HG03095 (cell line): ENCODE measurements around the gene PHF21A.

Source experiments
- ATAC-seq: cut with Tn5 transposase; IDR thresholded peaks from one replicate; pipeline ENCODE4 v1.9.1; 2021; ENCODE audit warnings: moderate library complexity; ENCODE audit not compliant: unreplicated experiment

PHF21A gene

GRCh38 chr11:45889555-45889954, 231.7 kb downstream of the PHF21A start:
- ATAC-seq = no peak

DNA sequence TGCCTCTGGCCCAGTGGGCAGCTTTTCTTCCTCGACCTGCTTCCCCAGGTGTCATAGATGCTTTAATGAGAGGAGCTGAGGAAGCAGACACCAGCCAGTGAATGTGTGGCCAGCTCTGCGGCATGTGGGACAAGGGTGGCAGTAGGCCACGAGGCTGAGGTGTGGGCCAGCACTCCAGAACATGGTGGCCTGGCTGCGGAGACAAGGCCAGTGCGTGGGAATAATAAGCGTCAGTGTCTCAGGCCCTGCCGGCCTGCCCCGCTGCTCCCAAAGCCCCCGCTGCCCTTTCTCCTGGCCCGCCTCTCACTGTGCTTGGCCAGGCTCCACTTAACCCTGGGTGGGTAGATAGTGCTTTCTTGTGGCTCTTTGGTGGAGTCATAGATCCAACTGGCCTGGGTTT, 233.7 kb downstream of the PHF21A start:
- ATAC-seq = no peak

DNA sequence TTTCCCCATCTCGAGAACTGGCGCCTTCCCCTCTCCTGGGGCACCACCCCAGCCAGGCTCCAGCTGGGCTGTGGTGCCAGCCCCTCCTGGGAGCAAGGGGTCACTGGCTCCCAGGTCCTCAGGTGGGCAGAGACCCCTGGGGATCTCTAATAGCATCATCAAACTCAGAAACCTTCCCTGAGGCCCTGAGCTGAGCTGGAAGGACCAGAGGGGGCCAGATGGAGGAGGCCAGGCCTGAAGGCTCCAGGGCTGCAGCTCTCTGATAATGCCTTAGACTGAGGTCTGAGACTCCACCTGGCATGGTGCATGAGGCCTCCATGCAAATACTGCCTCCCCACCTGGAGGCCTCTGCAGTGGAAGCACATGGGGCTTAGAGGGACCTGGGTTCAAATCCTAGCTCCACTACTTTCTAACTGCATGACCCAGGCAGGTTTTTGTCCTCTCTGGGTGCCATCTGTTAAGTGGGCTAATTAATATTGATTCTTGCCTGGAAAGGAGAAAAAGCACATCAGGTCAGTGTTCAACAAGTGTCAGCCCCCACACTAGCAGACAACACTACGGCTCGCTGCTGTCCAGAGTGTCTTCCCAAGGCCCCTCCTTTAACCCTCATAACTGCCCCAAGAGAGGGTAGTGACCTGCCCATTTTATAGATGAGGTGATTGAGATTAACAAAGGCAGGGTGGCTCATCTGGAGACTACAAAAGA, 234.3 kb downstream of the PHF21A start:
- no peak for ATAC-seq

DNA sequence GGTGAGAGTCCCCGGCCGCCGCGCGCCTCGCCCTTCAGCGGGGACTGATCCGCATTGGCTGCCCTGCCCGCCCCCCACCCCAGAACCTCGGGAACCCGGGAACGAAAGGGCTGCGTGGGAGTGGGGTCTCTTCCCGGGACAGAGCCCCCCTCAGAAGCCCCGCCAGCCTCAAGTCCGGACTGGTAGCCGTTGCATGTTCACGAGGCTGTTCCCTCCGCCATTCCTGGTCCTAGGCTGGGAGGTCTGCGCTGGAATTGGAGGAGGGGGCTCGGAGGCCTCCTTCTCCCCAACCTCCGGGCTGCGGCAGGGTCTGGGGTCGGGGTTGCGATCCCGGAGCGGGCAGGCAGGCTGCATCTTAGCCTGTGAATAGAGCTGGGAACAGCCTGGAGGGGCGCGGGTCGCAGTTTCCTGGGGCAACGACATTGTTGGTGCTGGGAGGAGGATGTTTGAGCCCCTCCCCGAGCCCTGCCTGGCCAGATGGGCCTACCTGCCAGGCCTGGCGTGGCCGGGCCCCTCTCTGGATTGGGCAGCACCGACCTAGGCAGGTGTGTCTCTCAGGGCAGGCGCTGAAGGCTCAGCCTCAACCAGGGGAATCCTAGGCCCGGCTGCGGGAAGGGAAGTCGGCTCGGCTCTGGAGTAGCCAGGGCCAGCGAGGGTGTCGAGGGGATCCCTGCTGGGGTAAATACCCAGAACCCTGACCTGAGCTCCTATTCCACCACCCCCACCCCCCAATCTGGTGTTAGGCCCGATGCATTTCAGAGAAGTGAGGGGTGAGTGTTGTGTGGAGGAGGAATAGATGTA, 235.1 kb downstream of the PHF21A start:
- ATAC-seq = no peak

DNA sequence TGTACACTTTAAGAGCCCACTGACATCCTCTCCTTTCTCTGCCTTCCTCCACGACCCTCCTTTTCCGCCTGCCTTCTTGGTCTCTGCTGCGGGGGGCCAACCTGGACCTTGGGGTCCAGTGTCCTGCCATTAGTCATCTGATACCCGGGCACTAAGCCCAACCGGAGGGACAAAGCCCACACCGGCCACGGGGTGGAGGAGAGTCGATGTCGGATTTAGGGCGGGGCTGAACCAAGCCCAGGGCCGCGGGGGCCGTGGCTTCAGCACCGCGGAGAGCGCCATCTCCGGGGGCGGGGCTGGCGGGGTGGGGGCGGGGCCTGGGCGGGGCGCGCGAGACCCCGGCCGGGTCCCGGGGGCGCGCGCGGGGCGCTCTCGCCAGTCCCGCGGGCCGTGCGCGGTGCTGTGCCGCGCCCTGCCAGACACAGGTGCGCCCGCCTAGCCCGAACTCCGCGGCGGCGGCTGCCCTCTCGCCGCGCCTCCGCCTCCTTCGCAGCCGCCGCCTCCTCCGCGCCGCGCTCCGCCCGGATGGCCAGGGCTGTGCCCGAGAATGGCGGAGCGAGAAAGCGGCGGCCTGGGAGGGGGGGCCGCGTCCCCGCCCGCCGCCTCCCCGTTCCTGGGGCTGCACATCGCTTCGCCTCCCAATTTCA, 235.9 kb downstream of the PHF21A start, which contains the start of gene MAPK8IP1:
TSS of gene MAPK8IP1 (plus strand) at position 378 of the 647 bp plus-strand sequence. CDS start at position 548, 170 bp downstream.
- peak; percentile 67 for ATAC-seq

DNA sequence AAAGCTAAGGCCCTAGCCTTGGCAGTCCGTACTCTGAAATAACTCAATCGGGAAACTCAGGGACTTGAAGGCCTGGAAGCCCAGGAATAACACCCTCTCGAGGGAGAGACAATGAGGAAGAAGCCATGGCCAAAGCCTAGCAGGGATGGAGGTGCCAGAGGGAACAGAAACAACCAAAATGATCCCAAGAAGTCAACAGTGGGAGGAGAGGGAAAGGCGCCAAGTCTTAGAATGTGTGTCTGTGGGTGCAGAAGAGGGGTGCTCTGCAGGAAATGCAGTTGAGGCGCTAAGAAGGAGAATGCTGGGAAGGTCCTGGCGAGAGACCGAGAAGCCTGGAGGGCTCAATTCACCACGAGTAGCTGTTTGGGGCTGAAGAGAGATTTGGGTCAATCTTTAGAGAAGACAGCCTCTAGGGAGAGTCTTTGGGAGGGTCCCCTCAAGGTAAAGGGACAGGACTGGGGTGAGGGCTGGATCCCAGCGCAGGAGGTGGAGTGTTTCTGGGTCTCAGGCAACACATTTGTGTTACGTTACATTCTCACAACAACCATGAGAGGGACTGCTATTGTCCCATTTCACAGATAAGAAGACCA, 236.6 kb downstream of the PHF21A start:
- no peak for ATAC-seq
